Endothelial cell of umbilical vein (primary cell): ENCODE measurements around the gene CUTA.

Experiments used
- EZH2 ChIP-seq: IDR thresholded peaks from 2 replicates; pipeline ENCODE4 v1.6.1; 2012; ENCODE audit warnings: borderline replicate concordance, low read depth, mild to moderate bottlenecking, moderate library complexity, low read length, inconsistent platforms; ENCODE audit not compliant: severe bottlenecking
- JUN ChIP-seq: IDR thresholded peaks from 2 replicates; pipeline ENCODE4 v1.6.1; 2011; ENCODE audit warnings: borderline replicate concordance, low read depth; ENCODE audit not compliant: insufficient read length, insufficient read depth
- POLR2A ChIP-seq: IDR thresholded peaks from 2 replicates; pipeline ENCODE4 v1.6.1; 2012; ENCODE audit warnings: low read depth, mild to moderate bottlenecking, control low read depth, low read length
- POLR2AphosphoS5 ChIP-seq: IDR thresholded peaks from 2 replicates; pipeline ENCODE4 v1.6.1; 2012; ENCODE audit warnings: low read depth, mild to moderate bottlenecking, control low read depth, low read length, moderate library complexity; ENCODE audit not compliant: insufficient read depth
- TF ChIP-seq, protein P1 (sequence below): IDR thresholded peaks from 2 replicates; pipeline ENCODE4 v1.6.1; 2011; ENCODE audit not compliant: insufficient read depth, insufficient read length
- TF ChIP-seq, protein P2 (sequence below), 2 donors: IDR thresholded peaks; 1 replicate in 1 of 2; 2 replicates in 1 of 2; pipeline ENCODE4 v1.5.1; 2011; ENCODE audit warnings: low read length in 2 of 2, mild to moderate bottlenecking in 2 of 2, moderate library complexity in 2 of 2, control low read depth in 1 of 2, inconsistent platforms in 1 of 2, low read depth in 1 of 2; ENCODE audit not compliant: insufficient read depth in 1 of 2; ENCODE audit errors: extremely low read depth in 1 of 2

DNA sequence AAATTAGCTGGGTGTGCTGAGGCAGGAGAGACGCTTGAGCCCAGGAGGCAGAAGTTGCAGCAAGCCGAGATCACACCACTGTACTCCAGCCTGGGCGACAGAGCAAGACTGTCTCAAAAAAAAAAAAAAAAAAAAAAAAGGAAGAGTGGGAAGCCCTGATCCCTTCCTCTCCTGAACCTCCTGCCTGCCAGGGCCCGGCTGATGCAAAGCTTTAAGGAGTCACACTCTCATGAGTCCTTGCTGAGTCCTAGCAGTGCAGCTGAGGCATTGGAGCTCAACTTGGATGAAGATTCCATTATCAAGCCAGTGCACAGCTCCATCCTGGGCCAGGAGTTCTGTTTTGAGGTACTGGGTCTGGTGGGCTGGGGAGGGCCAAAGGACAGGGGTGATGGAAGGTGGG, 17.1 kb upstream of the CUTA start:
- TF ChIP-seq POLR2A (no peak), POLR2AphosphoS5 (no peak), EZH2 (no peak), JUN (no peak)
- TF ChIP-seq, protein P1, sequence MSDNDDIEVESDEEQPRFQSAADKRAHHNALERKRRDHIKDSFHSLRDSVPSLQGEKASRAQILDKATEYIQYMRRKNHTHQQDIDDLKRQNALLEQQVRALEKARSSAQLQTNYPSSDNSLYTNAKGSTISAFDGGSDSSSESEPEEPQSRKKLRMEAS: no peak
- TF ChIP-seq, protein P2, sequence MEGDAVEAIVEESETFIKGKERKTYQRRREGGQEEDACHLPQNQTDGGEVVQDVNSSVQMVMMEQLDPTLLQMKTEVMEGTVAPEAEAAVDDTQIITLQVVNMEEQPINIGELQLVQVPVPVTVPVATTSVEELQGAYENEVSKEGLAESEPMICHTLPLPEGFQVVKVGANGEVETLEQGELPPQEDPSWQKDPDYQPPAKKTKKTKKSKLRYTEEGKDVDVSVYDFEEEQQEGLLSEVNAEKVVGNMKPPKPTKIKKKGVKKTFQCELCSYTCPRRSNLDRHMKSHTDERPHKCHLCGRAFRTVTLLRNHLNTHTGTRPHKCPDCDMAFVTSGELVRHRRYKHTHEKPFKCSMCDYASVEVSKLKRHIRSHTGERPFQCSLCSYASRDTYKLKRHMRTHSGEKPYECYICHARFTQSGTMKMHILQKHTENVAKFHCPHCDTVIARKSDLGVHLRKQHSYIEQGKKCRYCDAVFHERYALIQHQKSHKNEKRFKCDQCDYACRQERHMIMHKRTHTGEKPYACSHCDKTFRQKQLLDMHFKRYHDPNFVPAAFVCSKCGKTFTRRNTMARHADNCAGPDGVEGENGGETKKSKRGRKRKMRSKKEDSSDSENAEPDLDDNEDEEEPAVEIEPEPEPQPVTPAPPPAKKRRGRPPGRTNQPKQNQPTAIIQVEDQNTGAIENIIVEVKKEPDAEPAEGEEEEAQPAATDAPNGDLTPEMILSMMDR (IDR thresholded peaks at IDR 0.05; ENCODE audit: extremely low read depth in 1 of 2, insufficient read depth in 1 of 2, low read depth in 1 of 2, low read length in 2 of 2): no peak
